Measurements from ENCODE around the gene DYNC2I2. TPM values are rescaled to one million over a fixed set of nuclear protein-coding genes. Genes with fewer than 3 reads are reported as not detected.

The DYNC2I2 gene
- total RNA-seq, 1 experiment from 2014 or later: 58.6 TPM

DNA sequence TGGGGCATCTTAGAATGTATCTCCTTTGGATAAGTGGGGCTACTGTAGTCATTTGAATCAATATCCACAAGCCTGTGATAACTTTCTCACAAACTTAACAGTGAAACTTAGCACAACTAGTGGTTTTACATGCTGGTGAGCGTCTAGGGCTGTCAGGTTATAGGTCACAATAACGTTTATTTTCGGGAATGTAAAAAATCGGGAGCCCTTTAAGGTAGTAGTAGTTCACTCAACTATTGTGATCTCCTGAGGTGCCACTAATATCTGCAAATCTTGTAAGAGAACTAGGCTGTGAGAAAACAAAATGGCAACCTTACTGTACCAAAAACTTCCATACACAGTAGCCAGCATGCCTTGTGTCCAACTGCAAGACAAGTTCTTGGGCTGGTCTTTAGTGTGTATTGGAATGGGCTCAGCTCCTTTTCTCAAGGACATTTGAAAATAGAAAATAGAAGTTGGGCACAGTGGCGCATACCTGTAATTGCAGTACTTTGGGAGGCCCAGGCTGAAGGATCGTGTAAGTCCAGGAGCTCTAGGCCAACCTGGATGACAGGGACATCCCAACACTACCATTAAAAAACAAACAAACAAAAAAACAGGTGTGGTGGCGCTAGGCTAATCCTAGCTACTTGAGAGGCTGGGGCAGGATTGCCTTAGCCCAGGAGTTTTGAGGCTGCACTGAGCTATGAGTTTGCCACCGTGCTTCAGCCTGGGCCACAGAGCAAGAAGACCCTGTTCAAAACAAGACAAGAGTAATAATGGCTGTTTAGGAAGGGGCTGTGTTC, 40.5 kb upstream of the DYNC2I2 start:
- Histone ChIP-seq H3K56ac (ENCODE audit: insufficient read length, low read depth, low read length) (no peak overlapping the region), H3K9me3 (ENCODE audit: control insufficient read depth, low read depth, low read length) (no peaks in the 10 kb centered on the region), H2BK12ac (ENCODE audit: insufficient read length, low read depth, low read length) (no peak overlapping the region), H3K9ac (ENCODE audit: extremely low read depth, insufficient read length, low read length) (no peak overlapping the region), H2BK5ac (ENCODE audit: insufficient read length, low read length) (no peak overlapping the region), H2AK5ac (ENCODE audit: insufficient read length, low read length) (no peak overlapping the region), H3K79me2 (ENCODE audit: insufficient read depth, low read length) (no peaks in the 10 kb centered on the region), H2BK15ac (ENCODE audit: low read depth, low read length) (no peak overlapping the region), H4K91ac (ENCODE audit: insufficient read length, low read depth, low read length) (no peak overlapping the region), H3K4ac (ENCODE audit: low read depth, low read length) (no peak overlapping the region), H2AFZ (ENCODE audit: low read length) (no peak overlapping the region), H3K23ac (ENCODE audit: insufficient read length, low read depth, low read length) (no peak overlapping the region), H3K79me1 (ENCODE audit: insufficient read depth, low read depth, low read length, poor library complexity, severe bottlenecking) (no peaks in the 10 kb centered on the region), H2BK120ac (ENCODE audit: low read depth, low read length, poor library complexity, severe bottlenecking) (no peak overlapping the region), H3K23me2 (ENCODE audit: insufficient read length, low read depth, low read length, poor library complexity, severe bottlenecking) (no peaks in the 10 kb centered on the region), H3K4me1 (ENCODE audit: insufficient read depth, low read length) (no peaks in the 10 kb centered on the region), H2BK20ac (ENCODE audit: low read depth, low read length, poor library complexity, severe bottlenecking) (no peak overlapping the region), H3K14ac (ENCODE audit: insufficient read depth, low read length) (no peak overlapping the region), H3K4me2 (ENCODE audit: insufficient read depth, insufficient read length, low read length) (no peak overlapping the region), H3K18ac (ENCODE audit: insufficient read length, low read depth, low read length) (no peak overlapping the region), H3K27me3 (ENCODE audit: insufficient read depth, low read length) (no peaks in the 10 kb centered on the region), H4K20me1 (ENCODE audit: control insufficient read depth, insufficient read depth, insufficient read length) (no peaks in the 10 kb centered on the region), H3T11ph (ENCODE audit: low read length) (no peak overlapping the region), H4K5ac (ENCODE audit: insufficient read length, low read depth, low read length) (no peak overlapping the region), H4K8ac (replicated peaks; ENCODE audit: insufficient read length, low read depth, low read length) (no peak overlapping the region), H3K27ac (ENCODE audit: insufficient read length, low read depth, low read length) (no peak overlapping the region)
- Mint-ChIP-seq H3K4me1 (peaks cover 2 to 6% of the 10 kb centered on the region in 2 experiments; a peak in 2 of 4 replicates), H3K36me3 (ENCODE audit: insufficient read depth in 1 of 3, low read depth in 3 of 3) (peaks cover 37 to 57% (median 48%) of the 10 kb centered on the region in 3 experiments), H3K27ac (peak overlapping the region; percentile 70 to 87 (median 72); a peak in 6 of 7 replicates), H3K27me3 (ENCODE audit: low read depth) (peaks cover 2% of the 10 kb centered on the region; the same call in 1 of the 2 replicates), H3K4me3 (no peak overlapping the region), H3K9me3 (0 out of 5 replicates have a peak, but pooled peaks cover 1% of the 10 kb centered on the region in 2 experiments)
- peak; percentile 30 for DNase-seq
- no peak for TF ChIP-seq CTCF (conservative IDR thresholded peaks at IDR 0.05)
- no CpG with 5 or more reads among the region's 8 CpGs for WGBS (ENCODE audit: extremely low coverage, insufficient read length, low lambda C conversion rate)
